ENCODE data around the gene AP5Z1. TPM values are rescaled to one million over a fixed set of nuclear protein-coding genes. Genes with fewer than 3 reads are reported as not detected.
A peak's percentile ranks its signal among the peaks of the same experiment; 100 is the strongest.

The AP5Z1 gene
- total RNA-seq, 1 experiment from 2014 or later = 22.4 TPM

DNA sequence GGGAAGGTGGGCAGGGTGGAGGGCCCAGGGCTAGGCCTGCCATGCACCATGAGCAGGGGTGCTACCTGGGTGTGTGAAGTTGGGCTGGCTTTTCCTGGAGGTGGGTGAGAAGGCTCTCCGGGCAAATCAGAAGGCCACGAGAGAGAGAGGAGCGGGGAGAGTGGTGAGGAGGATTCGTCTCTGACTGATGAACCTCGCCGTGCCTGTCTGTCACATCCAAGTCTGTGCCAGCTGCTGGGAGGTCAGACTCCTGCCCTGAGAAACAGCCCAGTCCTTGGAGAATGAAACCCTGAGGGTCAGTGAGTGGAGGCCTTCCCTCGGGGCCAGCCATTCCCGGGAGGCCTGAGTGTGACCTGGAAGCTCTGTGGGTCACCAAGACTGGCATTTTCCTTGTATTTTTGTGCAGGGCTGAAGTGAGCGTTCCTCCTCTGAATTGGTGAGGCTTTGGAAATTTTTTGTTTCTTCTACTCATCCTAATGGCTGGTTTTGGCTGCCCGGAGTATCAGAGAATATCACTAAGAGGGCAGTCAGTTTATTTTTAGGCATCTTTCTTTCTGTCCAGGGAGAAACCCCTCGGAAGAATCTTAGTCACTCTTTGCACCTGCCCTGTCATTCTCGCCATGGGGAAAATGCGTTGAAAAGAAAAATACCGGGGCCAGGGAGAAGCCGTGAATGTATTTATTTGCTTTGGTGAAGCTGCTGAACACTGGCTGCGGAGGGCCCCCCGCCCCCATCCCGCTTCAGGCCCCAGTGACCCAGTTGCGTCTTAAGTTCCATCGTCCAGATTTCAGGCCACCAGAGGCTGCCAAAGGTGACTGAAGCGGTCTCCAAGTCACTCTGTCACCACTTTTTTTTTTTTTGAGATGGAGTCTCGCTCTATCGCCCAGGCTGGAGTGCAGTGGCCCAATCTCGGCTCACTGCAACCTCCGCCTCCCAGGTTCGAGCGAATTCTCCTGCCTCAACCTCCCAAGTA, 6.5 kb upstream of the AP5Z1 start:
- Histone ChIP-seq H3K36me3 (replicated peaks; ENCODE audit: control insufficient read depth, insufficient read depth, low read length) (no peaks in the 10 kb centered on the region), H3K27me3 (ENCODE audit: control insufficient read depth, insufficient read depth, low read length) (no peaks in the 10 kb centered on the region), H3K4me3 (ENCODE audit: insufficient read depth, low read depth, low read length) (no peak overlapping the region)
- no peak for DNase-seq

DNA sequence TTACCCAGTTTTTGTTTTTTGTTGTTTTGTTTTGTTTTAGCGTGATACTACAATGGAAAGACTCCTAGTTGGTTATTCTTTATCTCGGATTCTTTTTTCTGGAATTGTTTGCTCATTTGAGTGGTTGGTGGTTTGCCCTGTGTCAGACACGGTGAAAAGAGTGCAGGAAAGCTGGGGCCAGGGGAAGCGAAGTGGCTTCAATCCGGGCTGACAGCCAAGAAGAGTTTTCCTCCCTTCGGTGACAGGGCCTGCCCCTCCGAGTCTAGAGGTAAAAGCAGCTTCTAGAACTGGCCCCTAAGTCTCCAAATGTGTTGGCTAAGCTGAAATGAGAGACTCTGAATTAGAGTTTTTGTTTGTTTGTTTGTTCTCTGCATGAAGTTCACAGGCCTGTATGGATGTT, 5.7 kb upstream of the AP5Z1 start:
- no peak for DNase-seq
- Histone ChIP-seq H3K4me3 (ENCODE audit: insufficient read depth, low read depth, low read length) (no peak overlapping the region), H3K36me3 (replicated peaks; ENCODE audit: control insufficient read depth, insufficient read depth, low read length) (no peaks in the 10 kb centered on the region), H3K27me3 (ENCODE audit: control insufficient read depth, insufficient read depth, low read length) (no peaks in the 10 kb centered on the region)

DNA sequence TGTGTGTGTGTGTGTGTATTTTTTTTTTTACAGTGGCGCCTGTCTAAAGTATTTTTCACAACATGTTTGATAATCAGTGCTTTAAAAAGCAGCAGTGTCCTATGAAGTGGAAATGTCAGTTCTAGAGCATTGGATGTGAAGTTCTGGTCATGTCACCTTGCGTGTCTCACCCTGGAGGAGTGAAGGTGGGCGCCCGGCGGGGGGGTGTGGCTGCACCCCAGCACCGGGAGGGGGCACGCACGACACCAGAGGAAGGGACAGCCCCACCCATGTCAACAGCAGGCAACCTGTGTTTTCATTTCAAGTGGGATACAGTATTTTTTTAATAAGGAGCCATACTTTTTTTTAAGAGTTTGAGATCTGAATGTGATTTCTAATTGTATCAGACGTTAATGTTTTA, 4.5 kb upstream of the AP5Z1 start:
- no peaks in the 10 kb centered on the region for H3K36me3 ChIP-seq (replicated peaks; ENCODE audit: control insufficient read depth, insufficient read depth, low read length)
- no peak for DNase-seq
- H3K27me3 ChIP-seq (ENCODE audit: control insufficient read depth, insufficient read depth, low read length) = no peaks in the 10 kb centered on the region
- no peak overlapping the region for H3K4me3 ChIP-seq (ENCODE audit: insufficient read depth, low read depth, low read length)

DNA sequence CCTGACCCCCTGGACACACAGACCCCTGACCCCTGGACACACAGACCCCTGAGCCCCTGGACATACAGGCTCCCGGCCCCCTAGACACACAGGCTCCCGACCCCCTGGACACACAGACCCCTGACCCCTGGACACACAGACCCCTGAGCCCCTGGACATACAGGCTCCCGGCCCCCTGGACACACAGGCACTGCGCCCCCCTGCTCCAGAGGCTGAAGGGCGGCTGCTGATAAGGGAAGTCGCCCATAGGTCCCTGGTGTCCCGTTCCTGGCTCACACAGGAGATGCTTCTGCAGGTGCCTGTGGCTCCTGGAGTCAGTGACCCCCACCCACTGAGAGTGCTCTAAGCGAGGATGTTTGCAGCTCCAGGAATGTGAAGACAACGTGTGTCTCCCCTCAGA, 3.7 kb upstream of the AP5Z1 start:
- no peaks in the 10 kb centered on the region for H3K27me3 ChIP-seq (ENCODE audit: control insufficient read depth, insufficient read depth, low read length)
- H3K36me3 ChIP-seq (replicated peaks; ENCODE audit: control insufficient read depth, insufficient read depth, low read length) = no peaks in the 10 kb centered on the region
- H3K4me3 ChIP-seq (ENCODE audit: insufficient read depth, low read depth, low read length) = no peak overlapping the region
- no peak for DNase-seq

DNA sequence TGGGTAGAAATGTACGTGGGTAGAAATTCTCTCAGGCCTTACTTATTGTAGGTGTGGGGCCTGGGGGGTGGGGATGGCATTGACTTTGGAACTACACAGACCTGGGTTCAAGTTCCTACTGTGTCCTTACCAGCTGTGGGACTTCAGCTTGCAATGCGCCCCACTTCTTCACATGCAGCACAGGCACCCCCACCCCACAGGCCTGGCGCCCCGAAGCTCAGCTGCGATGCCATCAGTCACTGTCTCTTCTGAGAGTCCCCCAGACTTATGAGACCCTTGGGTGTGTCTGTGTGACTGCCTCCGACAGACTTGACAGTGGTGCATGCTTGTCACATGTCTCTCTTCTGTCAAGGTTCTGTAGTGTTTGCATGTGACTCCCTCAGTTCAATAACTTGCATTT, 3.1 kb upstream of the AP5Z1 start:
- H3K27me3 ChIP-seq (ENCODE audit: control insufficient read depth, insufficient read depth, low read length) = no peaks in the 10 kb centered on the region
- no peaks in the 10 kb centered on the region for H3K36me3 ChIP-seq (replicated peaks; ENCODE audit: control insufficient read depth, insufficient read depth, low read length)
- no peak for DNase-seq
- H3K4me3 ChIP-seq (ENCODE audit: insufficient read depth, low read depth, low read length) = no peak overlapping the region

DNA sequence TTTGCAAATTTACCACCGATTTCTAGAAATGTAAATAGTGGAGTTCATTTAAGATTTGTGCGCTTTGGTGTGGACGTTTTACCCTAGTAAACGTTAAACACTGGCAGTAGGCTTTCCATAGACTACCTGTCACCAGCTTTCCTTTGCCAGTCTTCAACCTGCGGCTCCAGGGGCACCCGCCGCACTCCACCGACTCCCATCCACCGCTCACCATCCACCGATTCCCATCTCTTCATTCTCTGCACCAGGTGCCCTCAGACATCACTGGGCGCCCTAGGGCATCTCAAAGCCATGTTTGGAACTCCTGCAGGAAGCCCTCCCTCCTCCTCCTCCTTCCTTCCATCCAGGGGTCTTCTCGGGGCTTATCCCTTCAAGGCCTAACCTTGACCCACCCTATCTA, 1.4 kb upstream of the AP5Z1 start:
- no peak overlapping the region for H3K4me3 ChIP-seq (ENCODE audit: insufficient read depth, low read depth, low read length)
- no peaks in the 10 kb centered on the region for H3K27me3 ChIP-seq (ENCODE audit: control insufficient read depth, insufficient read depth, low read length)
- no peaks in the 10 kb centered on the region for H3K36me3 ChIP-seq (replicated peaks; ENCODE audit: control insufficient read depth, insufficient read depth, low read length)
- DNase-seq = no peak

DNA sequence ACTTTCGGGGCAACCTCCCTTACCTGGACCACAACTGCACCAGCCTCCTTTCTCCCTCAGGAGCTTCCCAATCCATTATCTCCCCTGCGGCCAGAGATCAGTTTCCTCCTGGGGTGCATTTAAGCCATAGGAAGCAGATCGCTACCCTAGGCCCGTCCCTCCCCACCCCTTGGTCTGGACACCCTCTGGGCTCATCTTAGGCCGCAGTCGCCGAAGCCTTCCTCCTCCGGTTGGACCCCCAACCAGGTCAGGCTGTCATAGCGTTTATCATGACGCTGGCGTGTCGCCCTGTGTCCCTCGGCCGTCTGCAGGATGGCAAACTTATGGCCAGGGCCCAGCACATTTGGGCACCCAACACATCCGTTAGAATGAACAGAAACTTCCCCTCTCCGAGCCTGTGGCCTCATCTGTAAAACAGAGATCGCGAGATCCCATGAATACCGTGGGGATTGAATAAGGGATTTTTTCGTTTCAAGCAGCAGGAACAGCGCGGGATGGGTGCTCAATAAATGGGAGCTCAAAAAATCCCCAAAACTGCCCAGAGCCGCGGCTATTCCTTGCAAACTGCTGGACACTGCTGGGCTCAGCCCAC, 669 bp upstream of the AP5Z1 start:
- no peaks in the 10 kb centered on the region for H3K27me3 ChIP-seq (ENCODE audit: control insufficient read depth, insufficient read depth, low read length)
- H3K4me3 ChIP-seq (ENCODE audit: insufficient read depth, low read depth, low read length) = peak overlapping the region; percentile 84
- no peaks in the 10 kb centered on the region for H3K36me3 ChIP-seq (replicated peaks; ENCODE audit: control insufficient read depth, insufficient read depth, low read length)
- DNase-seq = no peak

DNA sequence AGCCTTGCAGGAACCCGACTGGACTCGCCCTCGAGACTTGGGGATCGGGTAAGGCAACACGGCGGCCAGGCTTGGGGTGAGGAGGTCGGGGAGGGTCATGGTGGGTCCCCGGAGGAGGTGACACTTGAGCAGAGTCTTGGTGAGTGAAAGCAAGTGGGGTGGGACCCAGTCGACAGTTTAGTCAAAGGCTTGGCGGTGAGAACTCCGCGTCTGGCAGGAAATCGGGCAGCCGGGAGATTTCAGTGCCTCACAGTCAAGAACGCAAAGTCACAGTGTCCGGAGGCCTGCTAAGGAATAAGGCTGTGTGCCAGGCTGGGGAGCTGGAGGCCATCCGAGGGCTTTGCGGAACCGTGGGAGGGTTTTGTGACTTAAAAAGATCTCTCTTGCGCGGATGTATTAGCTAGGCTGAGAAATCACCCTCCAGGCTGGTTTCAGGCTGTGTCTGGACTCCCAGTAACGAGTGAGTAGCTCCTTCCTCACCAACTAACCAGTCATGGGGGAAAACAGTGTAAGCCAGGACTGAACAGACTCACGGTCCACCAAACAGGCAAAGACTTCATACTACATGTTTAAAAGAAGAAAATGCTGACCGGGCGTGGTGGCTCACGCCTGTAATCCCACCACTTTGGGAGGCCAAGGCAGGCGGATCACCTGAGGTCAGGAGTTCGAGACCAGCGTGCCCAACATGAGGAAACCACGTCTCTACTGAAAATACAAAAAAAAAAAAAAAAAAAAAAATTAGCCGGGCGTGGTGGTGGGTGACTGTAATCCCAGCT, 613 bp downstream of the AP5Z1 start:
- no peaks in the 10 kb centered on the region for H3K36me3 ChIP-seq (replicated peaks; ENCODE audit: control insufficient read depth, insufficient read depth, low read length)

DNA sequence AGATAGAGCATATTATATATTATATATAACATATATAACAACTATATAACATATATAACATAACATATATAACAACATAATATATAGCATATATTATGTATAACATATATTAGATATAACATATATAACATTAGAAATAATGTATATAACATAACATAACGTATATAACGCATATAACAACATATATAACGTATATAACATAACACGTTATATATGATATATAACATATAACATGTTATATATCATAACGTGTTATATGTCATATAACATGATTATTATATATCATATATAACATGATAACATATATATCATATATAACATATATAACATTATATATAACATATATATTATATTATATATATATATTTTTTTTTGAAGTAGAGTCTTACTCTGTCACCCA, 3.7 kb downstream of the AP5Z1 start:
- DNase-seq = no peak
- H3K27me3 ChIP-seq (ENCODE audit: control insufficient read depth, insufficient read depth, low read length) = no peaks in the 10 kb centered on the region
- no peak overlapping the region for H3K4me3 ChIP-seq (ENCODE audit: insufficient read depth, low read depth, low read length)
- peaks cover 6% of the 10 kb centered on the region for H3K36me3 ChIP-seq (replicated peaks; ENCODE audit: control insufficient read depth, insufficient read depth, low read length)

More for the DNA sequence above, 613 bp downstream of the AP5Z1 start:
- H3K27me3 ChIP-seq (ENCODE audit: control insufficient read depth, insufficient read depth, low read length) = no peaks in the 10 kb centered on the region
- peak overlapping the region; percentile 84 for H3K4me3 ChIP-seq (ENCODE audit: insufficient read depth, low read depth, low read length)
- no peak for DNase-seq

DNA sequence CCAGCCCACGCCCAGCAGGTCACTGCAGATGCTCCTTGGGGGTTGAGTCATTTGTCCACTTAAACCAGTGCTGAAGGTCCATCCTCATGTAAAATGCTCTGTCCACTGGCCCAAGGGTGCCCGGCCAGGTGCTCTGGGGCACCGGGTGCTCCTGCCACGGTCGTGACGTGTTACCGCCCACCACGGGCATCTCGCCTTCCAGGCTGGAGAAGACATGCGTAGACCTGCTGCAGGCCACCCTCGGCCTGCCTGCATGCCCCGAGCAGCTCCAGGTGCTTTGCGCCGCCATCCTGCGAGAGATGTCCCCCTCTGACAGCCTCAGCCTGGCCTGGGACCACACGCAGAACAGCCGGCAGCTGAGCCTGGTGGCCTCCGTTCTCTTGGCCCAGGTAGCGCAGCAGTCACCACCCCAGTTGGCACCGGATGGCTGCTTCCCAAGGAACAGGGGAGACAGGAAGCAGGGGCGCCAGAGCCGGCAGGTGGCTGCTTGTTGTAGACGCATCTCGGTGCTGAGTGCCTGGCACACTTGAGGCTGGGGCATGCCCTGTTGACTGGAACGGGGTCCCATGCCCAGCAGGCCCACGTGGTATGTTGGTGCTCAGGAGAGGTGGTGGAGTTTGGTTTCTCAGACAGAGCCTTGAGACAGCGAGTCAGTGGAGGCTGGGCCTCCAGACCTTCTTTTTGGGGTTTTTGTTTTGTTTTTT, 6.1 kb downstream of the AP5Z1 start:
- DNase-seq = no peak
- no peak overlapping the region for H3K4me3 ChIP-seq (ENCODE audit: insufficient read depth, low read depth, low read length)

DNA sequence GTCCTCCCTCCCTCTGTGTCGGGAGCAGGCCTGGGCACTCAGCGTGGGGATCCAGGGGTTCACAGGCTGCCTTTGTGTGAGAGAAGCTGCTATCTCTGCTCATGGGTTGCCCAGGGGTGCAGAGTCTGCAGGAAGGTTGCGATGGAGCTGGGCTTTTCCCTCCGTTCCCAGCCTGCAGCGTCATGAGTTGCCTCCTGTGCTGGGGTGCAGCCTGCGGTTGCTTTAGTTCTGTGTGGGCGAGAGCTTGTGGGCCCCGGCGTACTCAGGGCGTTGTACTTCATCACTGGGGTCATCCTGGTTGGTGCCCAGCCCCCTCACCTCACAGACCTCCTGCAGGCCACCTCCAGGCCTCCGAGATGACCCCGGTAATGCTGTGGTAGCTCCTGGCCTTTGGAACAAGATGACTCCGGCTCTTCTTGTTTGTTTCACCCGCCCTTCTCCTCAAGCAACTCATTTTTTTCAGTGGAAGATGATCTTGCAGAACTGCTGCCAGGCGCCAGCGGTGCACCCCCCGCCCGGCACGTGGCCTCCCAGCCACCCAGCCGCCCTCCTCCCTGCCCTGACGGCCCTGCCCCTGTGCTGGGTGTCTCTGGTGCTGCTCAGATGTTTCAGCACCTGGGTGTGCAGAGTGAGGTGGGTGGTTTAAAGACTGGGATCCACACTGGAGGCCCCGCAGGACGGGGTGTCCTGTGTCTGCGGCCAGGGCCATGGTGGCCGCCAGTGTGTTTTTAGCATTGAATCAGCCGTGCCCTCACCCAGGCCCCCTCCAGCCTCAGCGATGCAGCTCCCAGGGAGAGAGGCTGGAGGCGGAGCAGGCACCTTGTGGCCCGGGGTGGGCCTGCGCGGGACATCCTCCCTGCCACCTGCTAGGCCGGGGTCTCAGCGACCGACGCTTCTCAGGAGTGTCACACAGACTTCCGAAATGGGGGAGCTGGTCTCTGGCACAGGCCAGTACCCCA, 7.2 kb downstream of the AP5Z1 start:
- DNase-seq = no peak
- no peak overlapping the region for H3K4me3 ChIP-seq (ENCODE audit: insufficient read depth, low read depth, low read length)
- peaks cover 7% of the 10 kb centered on the region for H3K36me3 ChIP-seq (replicated peaks; ENCODE audit: control insufficient read depth, insufficient read depth, low read length)
- H3K27me3 ChIP-seq (ENCODE audit: control insufficient read depth, insufficient read depth, low read length) = no peaks in the 10 kb centered on the region

More for the DNA sequence above, 6.1 kb downstream of the AP5Z1 start:
- Histone ChIP-seq H3K27me3 (ENCODE audit: control insufficient read depth, insufficient read depth, low read length) (no peaks in the 10 kb centered on the region), H3K36me3 (replicated peaks; ENCODE audit: control insufficient read depth, insufficient read depth, low read length) (peaks cover 7% of the 10 kb centered on the region)

DNA sequence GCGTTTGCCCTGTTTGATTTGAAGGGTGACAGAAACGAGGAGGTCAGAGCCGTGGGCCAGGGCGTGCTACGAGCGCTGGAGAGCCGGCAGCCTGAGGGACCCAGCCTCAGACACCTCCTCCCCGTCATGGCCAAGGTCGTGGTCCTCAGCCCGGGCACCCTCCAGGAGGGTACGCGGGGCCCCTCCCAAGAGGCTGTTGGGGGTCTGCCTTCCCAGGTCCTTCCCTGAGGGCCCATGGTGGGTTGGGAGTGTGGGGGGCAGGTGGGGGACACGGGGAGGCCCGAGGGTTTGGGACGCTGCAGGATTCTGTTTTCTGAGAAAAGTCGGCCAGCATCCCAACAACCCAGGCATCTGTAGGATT, 7.8 kb downstream of the AP5Z1 start:
- no peak for DNase-seq
- no peaks in the 10 kb centered on the region for H3K27me3 ChIP-seq (ENCODE audit: control insufficient read depth, insufficient read depth, low read length)
- H3K4me3 ChIP-seq (ENCODE audit: insufficient read depth, low read depth, low read length) = no peak overlapping the region
- H3K36me3 ChIP-seq (replicated peaks; ENCODE audit: control insufficient read depth, insufficient read depth, low read length) = peaks cover 7% of the 10 kb centered on the region

DNA sequence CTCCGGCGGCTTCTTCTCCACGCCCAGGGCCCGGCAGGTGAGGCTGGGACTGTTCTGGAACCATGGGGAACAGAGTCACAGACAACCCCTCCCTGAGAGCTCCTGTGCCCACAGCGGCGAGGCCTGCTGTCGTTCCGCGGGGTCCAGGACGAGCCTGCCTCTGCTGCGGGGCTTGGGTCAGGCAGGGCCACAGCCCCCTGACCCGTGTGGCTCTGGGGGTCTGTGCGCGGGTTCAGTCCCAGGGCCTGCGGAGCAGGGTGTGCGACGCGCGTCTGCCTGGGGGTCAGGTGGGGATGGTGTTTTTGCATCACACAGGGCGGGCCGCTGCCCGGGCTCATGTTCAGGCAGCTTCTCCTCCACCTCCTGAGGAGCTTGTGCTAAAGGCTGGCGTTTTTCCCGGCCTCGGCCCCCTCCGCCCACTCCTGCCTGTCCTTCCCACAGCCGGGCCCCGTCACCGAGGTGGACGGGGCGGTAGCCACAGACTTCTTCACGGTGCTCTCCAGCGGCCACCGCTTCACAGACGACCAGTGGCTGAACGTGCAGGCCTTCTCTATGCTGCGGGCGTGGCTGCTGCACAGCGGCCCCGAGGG, 8.4 kb downstream of the AP5Z1 start:
- Histone ChIP-seq H3K36me3 (replicated peaks; ENCODE audit: control insufficient read depth, insufficient read depth, low read length) (peaks cover 7% of the 10 kb centered on the region), H3K27me3 (ENCODE audit: control insufficient read depth, insufficient read depth, low read length) (no peaks in the 10 kb centered on the region), H3K4me3 (ENCODE audit: insufficient read depth, low read depth, low read length) (no peak overlapping the region)
- no peak for DNase-seq

Data from H7 (cell line).